GM13976 (cell line): ENCODE data around the gene ARHGAP30.

Experiments used
- DNase-seq: peaks from one replicate; pipeline ENCODE4 v3.0.0; 2012; ENCODE audit warnings: low spot score
- CTCF ChIP-seq: IDR thresholded peaks from 2 replicates; pipeline ENCODE4 v1.5.1; 2012; ENCODE audit warnings: borderline replicate concordance, mild to moderate bottlenecking; ENCODE audit not compliant: insufficient read depth; ENCODE audit errors: extremely low read depth, missing control alignments, control extremely low read depth
- in situ Hi-C: fragments of 300-500 bp; cut with MboI; formaldehyde crosslinking; loops from one replicate; pipeline ENCODE4 v1.12.0; 2022; ENCODE audit warnings: low sequenced_read_pairs, mixed read lengths, inconsistent platforms; ENCODE audit not compliant: unreplicated experiment

The ARHGAP30 gene

GRCh38 chr1:161044535-161044907, 25.2 kb downstream of the ARHGAP30 start:
- no peak for TF ChIP-seq CTCF
- in situ Hi-C loops, result no loop called here
- DNase-seq, result no peak

GRCh38 chr1:161039546-161039945, 30.1 kb downstream of the ARHGAP30 start:
- in situ Hi-C loops, result no loop called here
- no peak for DNase-seq
- TF ChIP-seq CTCF, result no peak

- in situ Hi-C loops, result no loop called here
- no peak for DNase-seq
- no peak for TF ChIP-seq CTCF
Observed at GRCh38 chr1:161039154-161039545, 30.5 kb downstream of the ARHGAP30 start.

GRCh38 chr1:161038523-161039153, 31.1 kb downstream of the ARHGAP30 start, which contains the start of gene TSTD1:
Gene TSTD1, minus strand, starts transcription at chr1:161038964. Its CDS starts 75 bp downstream, at chr1:161038889.
- TF ChIP-seq CTCF, result no peak
- in situ Hi-C loops, result no loop called here
- DNase-seq, result peak; percentile 94

GRCh38 chr1:161037661-161038522, 31.8 kb downstream of the ARHGAP30 start:
- in situ Hi-C loops, result no loop called here
- no peak for TF ChIP-seq CTCF
- DNase-seq, result no peak

- no peak for DNase-seq
- in situ Hi-C loops, result no loop called here
- TF ChIP-seq CTCF, result no peak
Observed at GRCh38 chr1:161033751-161034150, 35.9 kb downstream of the ARHGAP30 start.

GRCh38 chr1:161032409-161032808, 37.3 kb downstream of the ARHGAP30 start:
- in situ Hi-C loops, result no loop called here
- TF ChIP-seq CTCF, result no peak
- DNase-seq, result no peak
